GM19099 (cell line): Measurements from ENCODE around the gene PTGFR.

Experiments used
- POLR2A ChIP-seq: IDR thresholded peaks from 3 replicates; pipeline ENCODE4 v1.6.1; 2011; ENCODE audit warnings: low read depth; ENCODE audit not compliant: insufficient read length; ENCODE audit errors: extremely low read depth

PTGFR gene, protein sequence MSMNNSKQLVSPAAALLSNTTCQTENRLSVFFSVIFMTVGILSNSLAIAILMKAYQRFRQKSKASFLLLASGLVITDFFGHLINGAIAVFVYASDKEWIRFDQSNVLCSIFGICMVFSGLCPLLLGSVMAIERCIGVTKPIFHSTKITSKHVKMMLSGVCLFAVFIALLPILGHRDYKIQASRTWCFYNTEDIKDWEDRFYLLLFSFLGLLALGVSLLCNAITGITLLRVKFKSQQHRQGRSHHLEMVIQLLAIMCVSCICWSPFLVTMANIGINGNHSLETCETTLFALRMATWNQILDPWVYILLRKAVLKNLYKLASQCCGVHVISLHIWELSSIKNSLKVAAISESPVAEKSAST

DNA sequence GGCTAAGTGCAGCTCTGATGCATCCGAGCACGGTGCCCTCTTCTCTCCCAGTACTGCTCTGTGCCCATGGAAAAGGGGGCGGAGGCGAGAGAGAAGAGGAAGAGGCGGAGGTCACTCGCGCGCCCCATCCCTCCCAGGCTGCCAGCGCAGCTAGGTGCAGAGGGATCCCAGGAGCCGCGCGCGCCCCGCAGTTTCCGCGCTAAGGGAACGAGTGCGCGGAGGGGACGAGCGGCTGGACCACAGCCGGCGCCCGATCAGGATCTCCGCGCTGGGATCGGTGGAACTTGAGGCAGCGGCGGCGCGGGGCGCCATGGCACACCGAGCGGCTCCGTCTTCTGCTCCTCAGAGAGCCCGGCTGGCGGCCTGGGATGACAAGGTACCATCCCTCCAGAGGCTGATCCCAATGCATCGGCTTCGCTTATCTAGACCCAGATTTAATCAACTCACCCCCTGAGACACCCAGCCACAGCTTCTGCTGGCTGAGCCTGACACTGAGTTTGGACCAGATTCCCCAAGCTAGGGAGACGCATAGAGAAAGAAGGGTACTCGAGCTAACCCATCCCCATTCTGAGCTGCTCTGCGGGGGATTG lies at the start of gene PTGFR:
Gene PTGFR, plus strand, starts transcription at position 114 of the 590 bp plus-strand sequence. CDS start 1,770 bp downstream, outside the sequence.
- no peak for TF ChIP-seq POLR2A

DNA sequence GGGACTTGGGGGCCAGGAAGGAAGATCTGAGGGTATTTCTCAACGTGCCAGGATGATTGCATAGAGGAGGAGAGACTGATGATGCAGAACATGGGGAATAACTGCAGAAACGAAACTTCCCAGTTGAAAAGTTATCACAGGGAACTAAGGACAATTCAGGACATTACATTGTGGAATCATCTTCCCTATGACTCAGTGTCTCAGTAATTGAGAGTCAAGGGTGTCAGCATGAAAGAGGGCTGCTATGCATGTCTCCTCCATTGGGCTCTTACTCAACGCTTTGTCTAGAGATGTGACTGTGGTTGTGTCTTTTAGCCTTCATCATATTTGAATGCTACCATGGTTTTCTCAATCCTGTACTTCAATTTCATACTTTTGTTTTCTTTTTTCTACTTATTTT lies 48.9 kb upstream of the PTGFR start:
- no peak for TF ChIP-seq POLR2A

DNA sequence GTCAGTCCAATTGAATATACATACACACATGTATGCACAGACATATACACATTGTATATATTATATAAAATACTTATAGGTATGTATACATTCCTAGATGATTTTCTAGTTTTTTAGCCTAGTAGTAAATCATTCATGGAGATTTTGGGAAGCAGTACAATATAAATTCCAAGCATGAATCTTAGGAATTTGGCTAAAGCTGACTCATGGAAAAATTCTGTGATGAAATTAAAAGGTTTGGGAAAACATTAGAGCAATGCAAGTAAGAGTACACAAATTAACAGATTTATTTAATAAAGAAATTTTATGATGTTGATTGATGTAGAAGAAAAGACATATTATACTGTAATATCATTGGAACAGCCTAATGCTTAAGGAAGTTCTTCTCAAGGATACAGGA lies 43.7 kb upstream of the PTGFR start:
- no peak for TF ChIP-seq POLR2A

DNA sequence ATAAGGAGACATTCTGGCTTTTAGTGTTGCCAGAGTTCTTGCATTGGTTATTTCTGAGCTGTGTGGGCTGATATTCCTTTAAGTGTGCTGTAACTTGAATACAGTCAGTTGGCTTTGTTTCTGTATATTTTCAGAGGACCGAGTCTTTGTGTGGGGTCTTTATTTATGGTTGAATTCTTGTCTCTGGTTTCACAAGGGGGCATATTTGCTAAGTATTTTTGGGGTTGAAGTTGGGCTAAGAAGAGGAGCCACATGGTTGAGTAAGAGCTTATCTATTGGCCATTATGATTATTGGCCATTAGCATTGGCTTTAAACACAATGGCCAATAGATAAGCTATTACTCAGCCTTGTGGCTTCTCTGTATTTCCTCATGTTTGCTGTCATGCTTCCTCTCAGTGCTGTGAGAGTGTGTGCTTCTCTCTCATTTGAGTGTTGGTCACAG lies 26.3 kb upstream of the PTGFR start:
- no peak for TF ChIP-seq POLR2A

DNA sequence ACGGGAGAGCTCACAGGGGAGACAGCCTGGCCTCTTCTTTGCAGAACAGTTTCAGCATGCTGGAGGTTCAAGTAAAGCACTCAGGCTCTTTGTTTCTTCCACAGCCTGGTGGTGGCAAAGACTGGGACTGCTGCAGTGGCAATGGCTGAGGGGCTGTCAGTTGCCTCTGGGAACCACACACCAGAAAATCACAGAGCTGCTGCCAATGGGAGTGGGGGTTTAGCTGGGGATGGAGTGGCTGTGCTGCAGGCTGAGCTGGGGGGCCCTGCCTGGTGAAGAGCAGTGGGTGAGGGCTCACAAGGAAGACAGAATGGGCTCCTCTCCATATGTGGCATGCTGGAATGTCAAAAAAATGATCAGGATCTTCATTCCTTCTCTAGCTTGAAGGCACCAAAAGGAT lies 25.6 kb upstream of the PTGFR start:
- no peak for TF ChIP-seq POLR2A

DNA sequence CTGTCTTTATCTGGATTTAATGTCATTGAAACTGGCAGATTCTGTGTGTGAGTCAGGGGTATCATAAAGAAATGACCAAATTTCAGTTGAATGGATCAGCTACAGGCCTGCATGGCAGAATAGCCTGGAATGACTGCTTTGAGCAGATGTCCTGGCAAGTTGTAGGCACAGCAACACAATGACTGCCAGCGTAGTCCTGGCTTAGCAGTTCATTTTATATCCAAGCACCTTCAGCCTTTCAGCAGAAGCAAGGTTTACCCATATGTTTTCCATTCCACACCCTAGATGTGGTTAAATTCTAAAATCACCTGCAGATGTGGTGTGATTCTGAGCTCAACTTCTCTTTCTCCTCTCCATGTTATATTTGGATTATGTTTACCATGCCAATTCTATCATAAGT lies 22.3 kb upstream of the PTGFR start:
- TF ChIP-seq POLR2A, result no peak

DNA sequence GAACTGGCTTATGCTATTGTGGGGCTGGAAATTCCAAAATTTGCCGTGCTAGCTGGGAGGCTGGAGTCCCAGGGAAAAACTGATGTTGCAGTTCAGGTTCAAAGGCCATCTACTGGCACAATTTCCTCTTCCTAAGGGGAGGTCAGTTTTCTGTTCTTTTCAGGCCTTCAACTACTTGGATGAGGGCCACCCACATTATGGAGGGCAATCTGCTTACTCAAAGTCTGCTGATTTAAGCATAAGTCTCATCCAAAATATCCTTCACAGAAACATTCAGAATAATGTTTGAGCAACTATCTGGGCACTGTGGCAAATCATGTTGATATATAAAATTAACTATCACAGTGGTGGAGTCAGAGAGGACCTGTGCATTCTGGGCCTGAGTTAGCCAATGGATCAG lies 21.2 kb upstream of the PTGFR start:
- TF ChIP-seq POLR2A, result no peak

DNA sequence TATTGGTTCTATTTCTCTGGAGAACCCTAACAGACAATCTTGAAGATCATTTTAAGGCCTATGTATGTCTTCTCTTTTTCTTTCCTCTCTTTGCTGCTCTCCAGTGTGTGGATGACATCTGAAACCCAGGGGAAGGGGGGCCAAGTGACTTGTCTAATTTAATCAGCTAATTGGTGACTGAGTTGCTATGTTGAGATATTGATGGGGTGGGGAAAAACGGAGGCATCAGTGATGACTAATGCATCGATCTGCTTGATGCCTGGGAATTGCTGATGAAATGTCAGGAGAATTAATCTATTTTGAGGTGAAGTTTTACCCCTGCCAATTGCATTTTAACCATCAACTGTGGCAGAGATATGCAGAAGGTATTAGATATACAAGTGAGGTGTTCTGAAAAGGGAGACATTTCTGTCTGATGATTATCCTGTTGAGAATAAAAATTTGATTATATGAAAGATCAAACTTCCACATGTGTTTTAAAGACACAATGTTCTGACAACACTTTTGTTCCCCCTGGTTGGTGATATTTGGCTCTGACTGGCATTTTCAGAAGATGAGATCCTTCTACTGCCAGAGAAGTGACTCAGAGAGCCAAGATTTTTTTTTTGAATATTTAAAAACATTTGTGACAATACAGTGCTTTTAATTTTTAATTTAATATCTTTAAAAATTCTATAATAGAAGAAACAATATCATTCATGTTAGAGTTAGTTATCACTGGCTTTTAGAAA lies 18.7 kb upstream of the PTGFR start:
- no peak for TF ChIP-seq POLR2A

DNA sequence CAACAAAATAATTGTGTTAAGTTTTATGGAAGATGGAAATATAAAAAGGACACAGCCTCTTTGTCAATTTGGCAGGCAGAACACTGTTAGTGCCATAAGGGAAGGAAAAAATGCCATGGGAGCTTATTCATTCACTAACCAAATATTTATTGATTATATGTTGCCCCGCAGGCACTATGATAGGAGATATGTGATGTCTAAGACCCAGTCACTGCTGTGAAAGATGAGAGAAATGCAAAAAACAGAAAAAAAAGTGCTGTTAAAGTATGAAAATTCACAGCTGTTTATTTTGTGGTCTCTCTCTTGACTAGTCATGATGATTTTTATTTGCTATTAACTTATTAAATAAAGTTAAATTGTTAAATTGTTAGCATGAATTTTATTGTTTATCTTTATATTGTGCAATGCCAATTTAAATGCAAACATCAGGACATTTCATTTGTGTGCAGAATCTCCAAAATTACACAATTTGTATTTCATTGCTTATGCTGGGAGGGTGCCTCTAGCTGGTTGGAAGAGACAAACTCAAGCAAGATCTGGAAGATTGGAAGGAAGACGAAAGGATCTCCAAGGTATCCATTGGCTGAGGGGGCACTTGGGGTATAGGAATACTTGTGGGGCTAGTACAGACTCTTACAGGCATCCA lies 17.8 kb upstream of the PTGFR start:
- no peak for TF ChIP-seq POLR2A

DNA sequence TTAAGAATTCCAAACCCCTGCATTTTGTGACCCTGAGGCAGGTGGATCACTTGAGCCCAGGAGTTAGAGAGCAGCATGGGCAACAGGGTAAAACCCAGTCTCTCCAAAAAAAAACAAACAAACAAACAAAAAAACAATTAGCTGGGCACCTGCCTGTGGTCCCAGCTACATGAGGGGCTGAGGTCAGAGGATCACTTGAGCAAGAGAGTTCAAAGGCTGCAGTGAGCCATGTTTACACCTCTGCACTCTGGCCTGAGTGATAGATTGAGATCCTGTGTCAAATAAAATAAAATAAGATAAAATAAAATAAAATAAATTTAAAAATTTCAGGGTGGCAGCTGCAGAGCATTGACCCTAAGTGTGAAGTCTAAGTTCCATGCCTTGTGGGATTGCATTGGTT lies 16.7 kb upstream of the PTGFR start:
- TF ChIP-seq POLR2A, result no peak

DNA sequence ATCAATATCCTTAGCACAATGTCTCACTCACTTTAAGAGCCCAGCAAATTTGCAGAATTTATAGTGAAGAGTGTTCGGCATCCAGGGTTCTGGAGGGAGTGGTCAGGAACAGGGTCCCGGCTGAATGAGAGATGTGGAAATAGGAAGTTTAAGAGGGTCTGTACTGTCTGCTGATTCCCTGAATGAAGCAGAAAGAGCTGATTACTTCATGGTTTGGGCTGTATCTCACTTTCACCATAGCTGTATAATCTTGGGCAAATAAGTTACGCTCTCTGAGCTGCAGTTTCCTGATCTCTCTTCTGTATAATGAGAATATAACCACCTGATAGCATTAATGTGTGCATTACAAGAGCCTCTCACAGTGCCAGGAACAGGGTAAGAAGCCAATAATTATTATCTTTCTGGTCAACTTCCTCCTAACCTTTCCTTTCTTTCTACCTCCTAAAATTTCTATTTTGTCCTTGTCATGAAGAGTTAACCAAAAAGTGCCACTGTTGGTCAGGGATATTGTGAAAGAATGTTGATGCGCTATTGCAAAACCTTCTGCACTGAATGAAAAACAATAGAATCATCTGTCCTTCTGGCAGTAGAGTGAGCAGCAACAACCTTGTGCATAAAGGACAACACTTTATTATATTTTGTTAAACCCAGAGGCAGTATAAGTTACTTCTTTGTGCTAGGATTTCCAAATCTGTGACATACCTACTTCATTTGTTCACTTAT lies 14.7 kb upstream of the PTGFR start:
- TF ChIP-seq POLR2A, result no peak

DNA sequence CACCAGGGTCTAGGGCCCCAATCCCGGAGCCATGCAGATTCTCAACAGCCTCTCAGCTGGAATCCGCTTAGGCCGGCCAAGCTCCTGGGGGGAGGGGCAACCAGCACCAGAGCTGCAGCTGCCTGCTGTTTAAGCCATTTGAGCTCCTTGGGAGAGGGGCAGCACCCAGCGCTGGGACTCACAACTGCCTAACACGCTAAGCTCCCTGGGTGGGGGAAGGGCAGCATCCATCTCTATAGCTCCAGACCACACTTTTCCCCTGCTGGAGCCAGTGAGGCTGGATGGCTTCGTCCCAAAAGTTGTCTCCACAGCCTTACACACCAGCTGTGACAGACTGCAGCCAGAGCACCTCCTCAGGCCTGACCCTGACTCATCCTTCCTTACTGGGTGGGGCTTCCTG lies 6.9 kb upstream of the PTGFR start:
- no peak for TF ChIP-seq POLR2A

DNA sequence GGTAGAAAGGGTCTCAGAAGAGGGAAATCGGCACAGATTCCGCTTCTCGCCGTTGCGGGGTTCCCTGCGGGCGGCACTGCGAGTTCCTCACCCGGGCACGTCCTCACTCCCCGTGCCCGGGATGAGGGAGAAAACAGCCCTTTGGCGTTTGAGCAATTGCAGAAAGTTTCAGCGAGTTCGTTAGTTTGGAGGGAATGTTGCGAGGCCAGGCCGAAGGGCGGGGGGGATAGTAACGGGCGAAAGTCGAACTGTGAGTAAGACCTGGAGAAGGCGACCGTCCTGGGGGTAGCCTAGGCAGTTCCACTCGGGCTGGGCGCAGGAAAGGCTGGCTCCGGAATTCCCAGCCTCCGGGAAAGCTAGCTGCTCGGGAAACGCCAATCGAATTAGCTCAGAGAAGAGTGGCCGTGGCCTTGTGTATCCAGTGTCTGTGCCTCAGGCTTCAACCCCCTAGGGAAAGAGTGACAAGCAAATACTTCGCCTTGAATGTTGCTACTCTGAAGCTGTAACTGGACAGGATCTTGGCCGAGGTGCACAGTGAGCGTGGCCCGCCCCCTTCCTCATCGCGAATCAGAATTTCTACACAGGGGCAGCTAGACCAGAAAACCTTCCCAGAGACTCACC lies 787 bp downstream of the PTGFR start:
- no peak for TF ChIP-seq POLR2A

DNA sequence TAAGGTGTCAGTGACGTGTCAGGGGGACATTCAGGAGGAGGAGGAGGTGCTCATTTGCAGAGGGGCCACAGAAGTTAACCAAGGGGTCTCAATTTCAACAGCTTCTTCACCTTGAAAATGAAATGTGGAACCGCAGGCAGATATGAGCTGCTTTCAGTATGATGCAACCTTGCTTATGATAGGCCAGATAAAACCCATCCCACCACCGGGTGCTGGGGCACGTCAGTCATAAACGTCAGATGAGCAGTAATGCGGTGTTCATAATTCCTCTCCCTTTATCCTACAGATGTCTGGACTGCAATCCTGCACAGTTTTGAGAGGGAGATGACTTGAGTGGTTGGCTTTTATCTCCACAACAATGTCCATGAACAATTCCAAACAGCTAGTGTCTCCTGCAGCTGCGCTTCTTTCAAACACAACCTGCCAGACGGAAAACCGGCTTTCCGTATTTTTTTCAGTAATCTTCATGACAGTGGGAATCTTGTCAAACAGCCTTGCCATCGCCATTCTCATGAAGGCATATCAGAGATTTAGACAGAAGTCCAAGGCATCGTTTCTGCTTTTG lies 1.7 kb downstream of the PTGFR start:
- TF ChIP-seq POLR2A, result no peak
